Natural killer cell treated with Interleukin-12 subunit alpha and Interleukin-12 subunit beta and Interleukin-15 and Interleukin-18, amount 100 ng/mL, for 72 hours (primary cell): ENCODE results near the gene ZDHHC9. TPM values are rescaled to one million over a fixed set of nuclear protein-coding genes. Genes with fewer than 3 reads are reported as not detected.

ENCODE experiments used
- ATAC-seq, 2 donors: fragments of 150-1000 bp; cut with Tn5 transposase in 1 of 2; sonication (Bioruptor Pico), chemical (Tn5 transposase) in 1 of 2; 2 replicates each; pipeline ENCODE4 v1.10.0; 2021
- DNase-seq: peaks from one replicate; pipeline ENCODE4 v3.0.0; 2022; ENCODE audit warnings: low spot score
- H3K27ac Mint-ChIP-seq, 2 donors: 1 replicate in 1 of 2; 2 replicates in 1 of 2; pipeline ENCODE4 v1.8.0; 2022; ENCODE audit warnings: mixed read lengths in 2 of 2, mild to moderate bottlenecking in 1 of 2, moderate library complexity in 1 of 2
- H3K27me3 Mint-ChIP-seq, 2 donors: 1 replicate in 1 of 2; 2 replicates in 1 of 2; pipeline ENCODE4 v1.8.0; 2022; ENCODE audit warnings: mixed read lengths in 2 of 2
- H3K36me3 Mint-ChIP-seq: one replicate; pipeline ENCODE4 v1.8.0; 2022; ENCODE audit warnings: mixed read lengths
- H3K4me1 Mint-ChIP-seq, 2 donors: 1 replicate in 1 of 2; 2 replicates in 1 of 2; pipeline ENCODE4 v1.8.0; 2022; ENCODE audit warnings: low read depth in 2 of 2, mixed read lengths in 2 of 2, mild to moderate bottlenecking in 1 of 2
- H3K4me3 Mint-ChIP-seq: one replicate; pipeline ENCODE4 v1.8.0; 2022; ENCODE audit warnings: mixed read lengths
- H3K9me3 Mint-ChIP-seq: 2 replicates; pipeline ENCODE4 v1.8.0; 2022; ENCODE audit warnings: mixed read lengths
- total RNA-seq, 2 donors: library from RNA; stranded (reverse); gene quantifications; one replicate each; pipeline ENCODE4 v1.2.3, GENCODE V29; 2022

The ZDHHC9 gene
- total RNA-seq, 2 donors from 2014 or later: 10.3 to 11.1 TPM

DNA sequence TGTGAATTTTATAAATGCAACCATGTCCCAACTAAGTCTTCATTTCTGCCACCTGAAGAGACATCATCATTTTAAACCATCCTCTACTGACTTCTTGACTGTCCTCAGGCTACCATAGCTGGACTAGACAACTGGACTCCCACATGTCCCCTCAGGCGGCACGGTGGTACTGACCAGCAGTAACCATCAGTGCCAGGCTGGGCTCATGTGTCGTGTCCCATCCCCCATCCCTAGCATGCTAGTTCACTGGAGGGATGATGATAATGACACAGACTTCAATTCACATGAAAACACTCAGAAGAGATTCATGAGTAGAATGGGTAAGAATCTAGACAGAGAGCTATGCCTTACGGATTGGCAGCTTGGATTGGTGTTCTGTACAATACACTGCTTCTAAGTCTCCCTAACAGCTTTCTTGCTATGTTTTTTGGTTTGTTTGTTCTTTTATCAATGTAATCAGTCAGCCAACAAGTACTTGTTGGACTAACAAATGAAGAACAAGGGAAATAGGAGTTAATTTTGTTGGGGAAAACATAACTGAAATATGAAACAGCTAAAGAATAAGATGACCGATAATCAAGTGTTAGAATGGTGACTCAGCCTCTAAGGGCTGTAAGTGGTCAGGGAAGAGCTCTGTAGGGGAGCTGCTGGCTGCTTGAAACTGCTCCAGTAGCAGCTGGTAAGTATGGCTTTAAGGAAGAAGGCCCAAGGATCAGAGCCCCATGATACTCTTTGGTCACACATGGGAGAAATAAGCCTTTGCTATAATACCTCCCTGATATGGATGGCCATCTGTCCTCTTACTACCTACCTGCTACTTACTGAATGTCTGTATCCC is 10.3 kb downstream of the ZDHHC9 start:
- Mint-ChIP-seq H3K4me1 (peaks cover 0 to 3% of the 10 kb centered on the region in 2 donors), H3K27ac (no peak overlapping the region), H3K36me3 (no peaks in the 10 kb centered on the region), H3K9me3 (no peaks in the 10 kb centered on the region), H3K27me3 (peaks cover 0 to 9% of the 10 kb centered on the region in 2 donors), H3K4me3 (no peak overlapping the region)
- DNase-seq (no peak), ATAC-seq (no peak)

DNA sequence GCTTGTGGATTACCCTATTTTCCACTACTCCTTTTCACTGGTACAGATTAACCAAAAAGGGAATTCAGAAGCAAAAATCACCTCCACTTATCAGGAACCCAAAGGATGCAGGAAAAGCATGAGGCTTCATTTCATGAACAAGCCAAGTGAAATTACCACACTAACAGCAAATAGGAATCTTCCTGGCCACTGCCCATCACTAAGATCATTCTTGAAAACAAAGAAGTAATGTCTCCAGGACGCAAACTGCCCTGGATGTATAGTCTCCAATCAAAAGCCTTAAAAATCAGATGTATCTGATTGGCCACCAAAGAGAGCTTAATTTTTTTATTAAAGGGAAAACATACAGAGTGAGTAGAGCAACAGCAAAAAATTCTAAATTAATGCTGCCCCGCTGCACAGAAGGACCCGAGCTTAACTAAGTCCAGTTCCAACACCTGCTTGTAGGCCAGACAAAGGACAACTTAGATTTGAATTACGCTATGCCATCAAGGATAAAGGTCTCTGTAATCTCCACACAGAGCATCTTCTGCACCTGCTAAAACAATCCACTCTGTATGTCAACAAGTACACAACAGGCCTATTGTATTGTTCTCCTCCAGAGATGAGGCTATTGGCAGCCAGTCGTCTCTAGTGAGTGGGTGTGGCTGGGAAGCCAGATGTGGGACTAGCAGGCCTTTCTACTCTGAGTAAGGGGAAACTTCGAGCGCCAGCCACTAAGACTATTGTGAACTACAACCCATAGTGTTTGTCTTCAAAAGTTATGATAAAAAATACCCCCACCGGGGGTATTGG is 12.4 kb downstream of the ZDHHC9 start:
- peaks cover 0 to 10% of the 10 kb centered on the region in 2 donors for H3K27me3 Mint-ChIP-seq
- DNase-seq (no peak), ATAC-seq (no peak)
- no peaks in the 10 kb centered on the region for H3K9me3 Mint-ChIP-seq
- H3K4me1 Mint-ChIP-seq: no peaks in the 10 kb centered on the region
- H3K36me3 Mint-ChIP-seq: no peaks in the 10 kb centered on the region
- no peak overlapping the region for H3K27ac Mint-ChIP-seq
- H3K4me3 Mint-ChIP-seq: no peak overlapping the region

DNA sequence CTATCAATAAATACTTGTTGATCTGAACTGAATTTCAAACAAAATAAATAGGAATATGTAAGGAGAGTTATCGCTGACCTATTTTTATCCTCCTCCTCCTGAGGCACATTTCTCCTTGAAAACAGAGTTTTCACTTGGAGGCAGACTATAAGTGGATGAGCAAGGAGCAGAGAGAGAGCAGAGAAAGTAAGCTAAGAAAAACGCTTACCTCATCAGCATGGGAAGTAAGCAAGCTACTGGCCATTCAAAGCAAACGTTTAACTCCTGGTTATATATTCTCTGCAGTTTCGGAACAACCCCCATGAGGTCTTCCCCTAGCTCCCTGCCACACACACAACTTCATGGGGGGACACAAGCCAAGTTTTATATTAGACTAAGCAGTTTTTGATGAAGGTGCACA is 13.2 kb downstream of the ZDHHC9 start:
- no peak overlapping the region for H3K4me3 Mint-ChIP-seq
- no peak for DNase-seq

DNA sequence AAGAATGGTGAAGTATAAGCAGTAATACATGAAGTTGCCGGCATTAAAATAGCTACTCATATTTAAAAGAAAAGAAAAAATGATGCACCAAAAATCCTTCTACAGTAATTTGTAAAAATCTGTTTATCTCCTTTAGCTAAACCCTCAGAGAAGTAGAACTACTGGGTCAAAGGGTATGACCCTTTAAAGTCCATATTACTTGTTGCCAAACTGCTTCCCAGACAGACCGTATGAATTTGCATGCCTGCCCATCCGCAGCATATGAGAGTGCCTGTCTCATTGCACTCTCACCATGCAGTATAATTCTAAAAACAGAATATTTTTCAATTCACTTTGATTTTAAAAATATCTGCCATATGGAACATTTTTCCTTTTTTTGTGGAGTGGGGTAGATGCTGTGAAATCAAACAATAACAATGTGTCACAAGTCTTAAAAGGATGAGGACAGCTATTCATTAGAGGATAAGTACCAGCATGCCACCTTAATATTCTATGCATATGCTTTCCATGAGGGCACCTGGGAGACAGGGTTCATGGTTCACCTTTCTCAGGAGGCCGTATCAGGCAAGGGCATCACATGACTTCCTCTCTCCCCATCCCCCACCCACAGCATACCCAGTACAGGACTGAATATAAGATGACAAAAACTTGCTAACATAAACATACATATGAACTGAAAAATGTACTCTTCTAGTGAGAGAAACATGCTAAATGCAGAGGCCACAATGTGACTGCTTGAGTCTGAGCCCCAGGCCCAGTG is 17.8 kb downstream of the ZDHHC9 start:
- Mint-ChIP-seq H3K36me3 (no peaks in the 10 kb centered on the region), H3K4me1 (no peaks in the 10 kb centered on the region), H3K27me3 (peaks cover 0 to 8% of the 10 kb centered on the region in 2 donors), H3K9me3 (no peaks in the 10 kb centered on the region), H3K4me3 (no peak overlapping the region), H3K27ac (no peak overlapping the region)
- no peak for ATAC-seq
- no peak for DNase-seq

More for the DNA sequence above, 13.2 kb downstream of the ZDHHC9 start:
- Mint-ChIP-seq H3K36me3 (no peaks in the 10 kb centered on the region), H3K27ac (no peak overlapping the region), H3K4me1 (no peaks in the 10 kb centered on the region), H3K9me3 (no peaks in the 10 kb centered on the region), H3K27me3 (peaks cover 0 to 10% of the 10 kb centered on the region in 2 donors)
- no peak for ATAC-seq

DNA sequence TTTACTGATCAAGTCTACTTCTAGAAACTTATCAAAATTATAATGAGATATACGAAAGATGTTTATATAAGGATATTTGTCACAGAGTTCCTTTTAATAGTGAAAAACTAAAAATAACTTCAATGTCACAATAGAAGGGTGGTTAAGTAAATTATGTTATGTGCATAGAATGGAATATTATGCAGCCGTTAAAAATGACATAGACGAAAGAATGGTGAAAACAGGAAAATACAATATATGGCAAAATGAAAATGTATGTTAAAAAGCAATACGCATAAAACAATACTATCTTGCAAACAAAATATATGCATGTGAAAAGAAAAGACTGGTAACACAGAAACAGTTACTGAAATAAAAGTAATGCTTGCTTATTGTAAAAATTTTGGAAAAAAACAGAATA is 19.1 kb downstream of the ZDHHC9 start:
- DNase-seq: no peak
- Mint-ChIP-seq H3K27ac (no peak overlapping the region), H3K9me3 (no peaks in the 10 kb centered on the region), H3K36me3 (no peaks in the 10 kb centered on the region), H3K4me3 (no peak overlapping the region), H3K4me1 (no peaks in the 10 kb centered on the region), H3K27me3 (peaks cover 0 to 3% of the 10 kb centered on the region in 2 donors)
- ATAC-seq: no peak

DNA sequence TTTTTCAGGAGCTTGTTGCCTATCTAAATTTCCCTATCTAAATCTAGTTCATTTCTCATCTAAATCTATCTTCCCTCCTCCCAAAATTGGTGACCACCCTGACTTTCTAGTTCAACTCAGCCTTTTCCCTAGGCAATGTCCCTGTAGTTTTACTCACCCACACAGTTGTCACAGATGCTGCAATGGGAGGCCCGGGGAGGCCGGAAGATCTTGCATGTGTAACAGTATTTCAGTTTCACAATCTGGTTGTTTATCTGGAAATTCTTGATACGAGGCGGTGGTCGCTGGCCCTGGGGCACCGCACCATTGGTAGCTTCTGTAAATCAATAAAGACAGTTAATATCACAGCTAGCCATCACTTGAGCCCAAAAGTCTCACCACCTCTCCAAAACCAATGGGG is 20.2 kb downstream of the ZDHHC9 start:
- Mint-ChIP-seq H3K36me3 (no peaks in the 10 kb centered on the region), H3K4me3 (no peak overlapping the region), H3K9me3 (no peaks in the 10 kb centered on the region), H3K27me3 (peaks cover 0 to 3% of the 10 kb centered on the region in 2 donors), H3K4me1 (no peaks in the 10 kb centered on the region), H3K27ac (no peak overlapping the region)
- DNase-seq: no peak
- no peak for ATAC-seq

DNA sequence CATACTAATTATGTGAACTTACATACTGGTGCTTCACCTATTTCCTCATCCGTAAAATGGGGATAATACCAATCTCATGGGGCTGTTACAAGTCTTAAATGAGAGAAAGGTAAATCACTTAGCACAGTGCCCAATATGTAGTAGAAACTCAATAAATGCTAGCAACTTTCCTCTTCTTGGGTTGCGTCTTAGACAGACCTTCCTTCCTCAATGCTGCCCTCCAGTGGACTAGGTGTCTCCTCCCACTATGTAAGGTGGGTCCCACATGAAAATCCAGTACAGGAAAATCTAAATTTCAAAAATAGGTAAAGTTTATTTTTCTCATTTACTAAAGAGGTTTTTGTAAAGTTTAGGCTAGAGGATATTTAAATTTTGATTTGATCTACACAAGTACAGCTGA is 20.6 kb downstream of the ZDHHC9 start:
- H3K4me1 Mint-ChIP-seq: no peaks in the 10 kb centered on the region
- DNase-seq (no peak), ATAC-seq (peak in 1 of 2 donors; percentile 78)
- no peaks in the 10 kb centered on the region for H3K9me3 Mint-ChIP-seq
- H3K4me3 Mint-ChIP-seq: no peak overlapping the region
- peaks cover 0 to 3% of the 10 kb centered on the region in 2 donors for H3K27me3 Mint-ChIP-seq
- H3K36me3 Mint-ChIP-seq: no peaks in the 10 kb centered on the region
- no peak overlapping the region for H3K27ac Mint-ChIP-seq

DNA sequence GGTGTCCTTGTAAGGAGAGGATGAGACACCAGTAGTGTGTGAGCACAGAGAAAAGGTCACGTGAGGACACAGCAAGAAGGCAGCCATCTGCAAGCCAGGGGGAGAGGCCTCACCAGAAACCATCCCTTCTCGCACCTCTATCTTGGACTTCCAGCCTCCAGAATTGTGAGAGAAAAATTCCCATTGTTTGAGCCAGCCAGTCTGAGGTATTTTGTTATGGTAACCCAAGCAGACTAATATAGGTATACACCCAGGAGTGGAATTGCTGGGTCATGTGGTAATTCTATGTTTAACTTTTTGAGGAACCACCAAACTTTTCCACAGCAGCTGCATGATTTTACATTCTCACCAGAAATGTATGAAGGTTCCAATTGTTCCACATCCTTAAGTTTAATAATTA is 25.6 kb downstream of the ZDHHC9 start:
- Mint-ChIP-seq H3K27ac (no peak overlapping the region), H3K4me3 (no peak overlapping the region), H3K36me3 (no peaks in the 10 kb centered on the region), H3K4me1 (peaks cover 0 to 4% of the 10 kb centered on the region in 2 donors), H3K27me3 (no peaks in the 10 kb centered on the region), H3K9me3 (no peaks in the 10 kb centered on the region)
- ATAC-seq: no peak
- no peak for DNase-seq

DNA sequence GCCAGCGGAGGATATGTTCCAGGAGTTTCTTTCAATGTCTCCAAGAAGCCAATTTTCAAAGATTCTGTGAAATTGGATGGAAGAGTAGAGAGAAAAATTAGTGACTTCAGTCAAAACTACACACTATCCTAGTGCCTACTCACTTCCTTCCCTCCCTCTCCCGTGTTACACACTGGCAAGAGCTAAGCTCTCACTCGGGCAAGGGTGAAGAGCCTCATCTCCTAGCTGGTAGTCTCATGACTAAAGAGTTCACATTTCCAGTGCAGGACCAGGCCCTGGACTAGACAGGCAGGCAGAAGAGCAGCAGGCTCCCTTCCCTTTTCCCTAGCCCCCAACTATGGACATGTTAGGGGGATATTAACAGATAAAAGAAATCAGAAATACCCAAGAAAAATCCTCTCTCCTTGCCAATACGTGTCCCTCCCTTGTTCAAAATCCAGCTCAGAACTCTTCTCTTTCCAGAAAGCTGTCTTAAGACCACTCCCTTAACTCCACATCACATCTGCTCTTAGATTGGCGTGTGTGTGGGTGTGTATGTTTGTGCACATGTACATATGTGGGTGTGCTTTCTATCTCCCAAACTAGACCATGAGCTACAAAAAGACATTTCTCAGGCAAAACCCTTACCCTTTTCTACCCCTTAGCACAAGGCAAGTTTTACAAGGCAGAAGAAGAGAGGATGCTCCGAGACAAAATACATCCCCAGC is 29.9 kb downstream of the ZDHHC9 start:
- no peak for DNase-seq
- Mint-ChIP-seq H3K27ac (no peak overlapping the region), H3K4me1 (peaks cover 13 to 14% of the 10 kb centered on the region in 2 donors), H3K9me3 (no peaks in the 10 kb centered on the region), H3K4me3 (no peak overlapping the region), H3K27me3 (peaks cover 0 to 3% of the 10 kb centered on the region in 2 donors), H3K36me3 (no peaks in the 10 kb centered on the region)
- no peak for ATAC-seq

DNA sequence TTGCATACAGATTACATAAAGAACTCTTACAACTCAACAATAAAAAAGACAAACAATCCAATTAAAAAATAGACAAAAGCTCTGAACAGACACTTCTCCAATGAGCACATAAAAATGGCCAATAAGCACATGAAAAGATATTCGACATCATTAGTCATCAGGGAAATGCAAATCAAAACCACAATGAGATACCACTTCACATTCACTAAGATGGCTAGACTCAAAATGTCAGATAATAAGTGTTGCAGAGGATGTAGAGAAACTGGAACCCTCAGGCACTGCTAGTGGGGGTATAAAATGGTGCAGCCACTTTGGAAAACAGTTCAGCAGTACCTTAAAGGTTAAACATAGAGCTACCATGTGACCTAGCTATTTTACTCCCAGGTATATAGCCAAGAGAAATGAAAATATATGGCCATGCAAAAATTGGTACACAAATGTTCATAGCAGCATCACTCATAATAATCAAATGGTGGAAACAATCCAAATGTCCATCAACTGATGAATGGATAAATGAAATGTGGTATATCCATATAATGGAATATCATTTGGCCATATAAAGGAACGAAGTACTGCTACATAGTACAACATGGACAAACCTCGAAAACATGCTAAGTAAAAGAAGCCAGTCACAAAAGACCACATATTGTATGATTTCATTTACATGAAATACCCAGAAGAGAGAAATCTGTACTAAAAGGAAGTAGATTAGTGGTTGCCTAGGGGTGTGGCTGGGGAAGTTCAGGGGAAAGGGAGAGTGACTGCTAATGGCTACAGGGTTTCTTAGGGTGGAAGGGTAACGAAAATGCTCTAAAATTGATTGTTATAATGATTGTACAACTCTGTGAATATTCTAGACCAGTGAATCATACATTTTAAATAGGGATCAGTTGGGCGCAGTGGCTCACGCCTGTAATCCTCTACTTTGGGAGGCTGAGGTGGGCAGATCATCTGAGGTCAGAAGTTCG is 34.6 kb downstream of the ZDHHC9 start:
- no peaks in the 10 kb centered on the region for H3K36me3 Mint-ChIP-seq
- ATAC-seq: peak; percentile 69 to 82
- no peaks in the 10 kb centered on the region for H3K9me3 Mint-ChIP-seq
- H3K4me1 Mint-ChIP-seq: peaks cover 21 to 23% of the 10 kb centered on the region in 2 donors
- peaks cover 0 to 3% of the 10 kb centered on the region in 2 donors for H3K27me3 Mint-ChIP-seq
- peak overlapping the region; percentile 64 to 80 for H3K27ac Mint-ChIP-seq
- peak overlapping the region; percentile 73 for H3K4me3 Mint-ChIP-seq
- DNase-seq: no peak

DNA sequence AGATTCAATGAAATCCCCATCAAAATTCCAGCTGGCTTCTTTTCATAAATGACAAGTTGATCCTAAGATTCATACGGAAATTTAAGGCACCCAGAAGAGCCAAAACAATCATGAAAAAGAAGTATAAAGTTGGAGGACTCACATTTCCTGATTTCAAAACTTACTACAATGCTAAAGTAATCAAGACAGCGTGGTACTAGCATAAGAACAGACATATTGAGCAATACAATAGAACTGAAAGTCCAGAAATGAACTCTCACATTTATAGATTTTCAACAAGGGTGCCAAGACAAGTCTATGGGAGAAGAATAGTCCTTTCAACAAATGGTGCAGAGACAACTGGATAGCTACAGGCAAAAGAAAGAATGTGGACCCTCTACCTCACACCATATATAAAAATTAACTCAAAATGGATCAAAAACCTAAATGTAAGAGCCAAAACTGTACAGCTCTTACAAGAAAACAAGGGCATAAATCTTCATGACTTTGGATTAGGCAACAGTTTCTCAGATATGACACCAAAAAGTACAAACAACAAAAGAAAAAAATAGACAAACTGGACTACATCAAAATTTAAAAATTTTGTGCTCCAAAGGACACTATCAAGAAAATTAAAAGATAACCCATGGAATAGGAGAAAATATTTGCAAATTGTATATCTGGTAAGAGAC is 35.4 kb downstream of the ZDHHC9 start:
- peak overlapping the region; percentile 64 to 80 for H3K27ac Mint-ChIP-seq
- peak overlapping the region; percentile 73 for H3K4me3 Mint-ChIP-seq

DNA sequence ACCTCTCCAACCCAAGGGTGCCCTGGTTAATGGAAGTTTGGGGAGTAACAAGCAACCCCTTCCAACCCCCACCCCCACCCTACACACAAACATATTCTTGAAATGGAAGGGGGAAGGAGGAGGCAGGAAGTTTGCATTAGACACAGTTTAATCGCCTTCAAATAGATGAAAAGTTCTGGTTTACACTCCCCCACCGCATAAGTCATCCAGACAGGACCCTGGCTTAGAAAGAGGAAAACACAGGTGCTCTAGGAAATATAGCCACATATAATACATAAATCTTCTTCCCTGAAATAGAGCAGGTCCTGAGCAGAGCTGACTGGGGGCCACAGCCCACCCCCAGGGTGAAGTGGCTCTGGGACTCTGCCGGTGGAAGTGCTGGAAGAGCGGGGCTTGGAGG is 38.9 kb downstream of the ZDHHC9 start:
- peaks cover 21% of the 10 kb centered on the region in 2 donors for H3K4me1 Mint-ChIP-seq
- no peaks in the 10 kb centered on the region for H3K27me3 Mint-ChIP-seq
- H3K36me3 Mint-ChIP-seq: no peaks in the 10 kb centered on the region
- no peak overlapping the region for H3K4me3 Mint-ChIP-seq
- no peaks in the 10 kb centered on the region for H3K9me3 Mint-ChIP-seq
- DNase-seq (no peak), ATAC-seq (no peak)
- peak overlapping the region in 1 of 2 donors; percentile 40 for H3K27ac Mint-ChIP-seq

More for the DNA sequence above, 35.4 kb downstream of the ZDHHC9 start:
- Mint-ChIP-seq H3K4me1 (peaks cover 21 to 22% of the 10 kb centered on the region in 2 donors), H3K36me3 (no peaks in the 10 kb centered on the region), H3K27me3 (peaks cover 0 to 3% of the 10 kb centered on the region in 2 donors), H3K9me3 (no peaks in the 10 kb centered on the region)
- DNase-seq (no peak), ATAC-seq (peak in 1 of 2 donors; percentile 62)
